Measurements from ENCODE around the gene MAL.

Gene MAL

GRCh38 chr2:94993176-94994062 lies 32.1 kb upstream of the MAL start:
- no peak for TF ChIP-seq CTCF (IDR thresholded peaks at IDR 0.05; ENCODE audit: low read depth, low read length)
- DNase-seq (ENCODE audit: extremely low read depth, low read depth): no peak

- DNase-seq (ENCODE audit: extremely low read depth, low read depth): no peak
- no peak for TF ChIP-seq CTCF (IDR thresholded peaks at IDR 0.05; ENCODE audit: low read depth, low read length)
Observed at GRCh38 chr2:94994063-94994913, 31.2 kb upstream of the MAL start.

- TF ChIP-seq CTCF (IDR thresholded peaks at IDR 0.05; ENCODE audit: low read depth, low read length): no peak
- no peak for DNase-seq (ENCODE audit: extremely low read depth, low read depth)
Observed at GRCh38 chr2:94994914-94995552, 30.5 kb upstream of the MAL start.

- DNase-seq (ENCODE audit: extremely low read depth, low read depth): no peak
- TF ChIP-seq CTCF (IDR thresholded peaks at IDR 0.05; ENCODE audit: low read depth, low read length): no peak
Observed at GRCh38 chr2:94995553-94996304, 29.8 kb upstream of the MAL start.

GRCh38 chr2:94996305-94997100 lies 29.0 kb upstream of the MAL start:
- DNase-seq (ENCODE audit: extremely low read depth, low read depth): no peak
- TF ChIP-seq CTCF (IDR thresholded peaks at IDR 0.05; ENCODE audit: low read depth, low read length): no peak
